ENCODE data around the gene PCARE. TPM values are rescaled to one million over a fixed set of nuclear protein-coding genes. Genes with fewer than 3 reads are reported as not detected.

Gene PCARE
- total and polyA plus RNA-seq, 2 of the 8 experiments (the other 6 are each of a cell fraction or from before 2014, with no cell fraction given), result not detected

- Histone ChIP-seq H2BK120ac (replicated peaks; ENCODE audit: low read depth, low read length) (no peak overlapping the region), H3K23me2 (ENCODE audit: low read depth, low read length) (no peaks in the 10 kb centered on the region), H3K36me3 (ENCODE audit: control insufficient read depth in 2 of 4, insufficient read depth in 4 of 4, low read length in 3 of 4) (no peaks in the 10 kb centered on the region), H2AFZ (ENCODE audit: low read length) (no peak overlapping the region), H2BK12ac (ENCODE audit: low read depth, low read length) (no peak overlapping the region), H2BK5ac (ENCODE audit: low read depth, low read length) (no peak overlapping the region), H3K79me1 (ENCODE audit: low read depth, low read length) (no peaks in the 10 kb centered on the region), H3K9ac (replicated peaks in 1 of 4; ENCODE audit: extremely low read depth in 1 of 4, low read depth in 3 of 4, low read length in 3 of 4) (no peak overlapping the region), H3K56ac (replicated peaks; ENCODE audit: insufficient read length, low read depth, low read length) (no peak overlapping the region), H3K14ac (ENCODE audit: insufficient read length) (no peak overlapping the region), H4K20me1 (replicated peaks in 1 of 2; ENCODE audit: control insufficient read depth in 1 of 2, insufficient read depth in 2 of 2, low read length in 2 of 2) (no peaks in the 10 kb centered on the region), H3K4ac (replicated peaks; ENCODE audit: insufficient read length, low read depth, low read length) (no peak overlapping the region), H3K79me2 (ENCODE audit: control insufficient read depth in 1 of 2, insufficient read depth in 2 of 2, low read length in 2 of 2) (no peaks in the 10 kb centered on the region), H4K8ac (ENCODE audit: extremely low read depth, insufficient read depth, low read length) (no peak overlapping the region), H3K18ac (ENCODE audit: extremely low read depth, low read length) (no peak overlapping the region), H3K4me2 (ENCODE audit: insufficient read depth in 1 of 2, low read depth in 2 of 2, low read length in 2 of 2) (no peak overlapping the region), H3K23ac (ENCODE audit: insufficient read length) (no peak overlapping the region), H3K9me3 (ENCODE audit: insufficient read depth in 2 of 2, low read depth in 1 of 2, low read length in 1 of 2) (no peaks in the 10 kb centered on the region), H2BK20ac (ENCODE audit: low read length) (no peak overlapping the region), H4K91ac (replicated peaks; ENCODE audit: insufficient read length, low read length) (no peak overlapping the region), H3K27ac (ENCODE audit: low read depth, low read length) (no peak overlapping the region), H4K5ac (ENCODE audit: insufficient read length, low read depth, low read length) (no peak overlapping the region), H3K4me3 (ENCODE audit: extremely low read depth in 1 of 4, insufficient read depth in 2 of 4, low read depth in 3 of 4, low read length in 4 of 4) (no peak overlapping the region), H3K4me1 (replicated peaks in 1 of 4; ENCODE audit: control insufficient read depth in 3 of 4, insufficient read depth in 4 of 4, low read length in 3 of 4) (peaks cover 1 to 13% (median 5%) of the 10 kb centered on the region in 4 experiments), H2BK15ac (ENCODE audit: low read length) (no peak overlapping the region), H3K27me3 (replicated peaks in 1 of 4; ENCODE audit: control insufficient read depth in 3 of 4, extremely low read depth in 1 of 4, insufficient read depth in 3 of 4, low read length in 3 of 4) (no peaks in the 10 kb centered on the region), H2AK5ac (ENCODE audit: low read depth, low read length) (no peak overlapping the region)
- CTCF ChIA-PET (ENCODE audit: partially characterized antibody), result interaction anchor here (0.8 to 1.0 kb wide), 2 partner anchors 27 to 362 kb away, joined by 3 read pairs; no protein-coding TSS in a partner anchor
- TF ChIP-seq TEAD4 (IDR thresholded peaks at IDR 0.05; ENCODE audit: low read depth, low read length), result no peak
- no peak for TF ChIP-seq TAF1 (IDR thresholded peaks at IDR 0.05; ENCODE audit: low read depth, low read length)
- TF ChIP-seq RBBP5 (IDR thresholded peaks at IDR 0.05; ENCODE audit: borderline replicate concordance, low read depth, low read length), result no peak
- no peak for TF ChIP-seq TBP (IDR thresholded peaks at IDR 0.05; ENCODE audit: low read depth, low read length)
- no peak for TF ChIP-seq NANOG (IDR thresholded peaks at IDR 0.05; ENCODE audit: insufficient read depth, low read depth, low read length, poor library complexity, severe bottlenecking)
- TF ChIP-seq RNF2 (IDR thresholded peaks at IDR 0.05; ENCODE audit: borderline replicate concordance, low read depth, low read length, missing control alignments, poor library complexity, severe bottlenecking), result no peak
- TF ChIP-seq, protein P1, sequence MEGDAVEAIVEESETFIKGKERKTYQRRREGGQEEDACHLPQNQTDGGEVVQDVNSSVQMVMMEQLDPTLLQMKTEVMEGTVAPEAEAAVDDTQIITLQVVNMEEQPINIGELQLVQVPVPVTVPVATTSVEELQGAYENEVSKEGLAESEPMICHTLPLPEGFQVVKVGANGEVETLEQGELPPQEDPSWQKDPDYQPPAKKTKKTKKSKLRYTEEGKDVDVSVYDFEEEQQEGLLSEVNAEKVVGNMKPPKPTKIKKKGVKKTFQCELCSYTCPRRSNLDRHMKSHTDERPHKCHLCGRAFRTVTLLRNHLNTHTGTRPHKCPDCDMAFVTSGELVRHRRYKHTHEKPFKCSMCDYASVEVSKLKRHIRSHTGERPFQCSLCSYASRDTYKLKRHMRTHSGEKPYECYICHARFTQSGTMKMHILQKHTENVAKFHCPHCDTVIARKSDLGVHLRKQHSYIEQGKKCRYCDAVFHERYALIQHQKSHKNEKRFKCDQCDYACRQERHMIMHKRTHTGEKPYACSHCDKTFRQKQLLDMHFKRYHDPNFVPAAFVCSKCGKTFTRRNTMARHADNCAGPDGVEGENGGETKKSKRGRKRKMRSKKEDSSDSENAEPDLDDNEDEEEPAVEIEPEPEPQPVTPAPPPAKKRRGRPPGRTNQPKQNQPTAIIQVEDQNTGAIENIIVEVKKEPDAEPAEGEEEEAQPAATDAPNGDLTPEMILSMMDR (IDR thresholded peaks at IDR 0.05; ENCODE audit: control extremely low read depth in 1 of 3, insufficient read depth in 1 of 3, low read depth in 1 of 3, low read length in 3 of 3), result no peak
- no peak for TF ChIP-seq ASH2L (IDR thresholded peaks at IDR 0.05; ENCODE audit: low read length)
- TF ChIP-seq KDM5A (IDR thresholded peaks at IDR 0.05; ENCODE audit: low read length), result no peak
- TF ChIP-seq EP300 (IDR thresholded peaks at IDR 0.05; ENCODE audit: borderline replicate concordance in 1 of 2, low read depth in 2 of 2, low read length in 2 of 2), result no peak
- no peak for TF ChIP-seq SP1 (IDR thresholded peaks at IDR 0.05; ENCODE audit: low read depth, low read length)
- POLR2A ChIA-PET (ENCODE audit: partially characterized antibody), result no interaction called here
- FAIRE-seq, result no peak
- WGBS, 2 experiments (ENCODE audit: extremely low coverage in 1 of 2, insufficient coverage in 1 of 2, insufficient read length in 1 of 2, insufficient replicate concordance in 2 of 2, low coverage in 1 of 2, low lambda C conversion rate in 2 of 2, missing lambda C conversion rate in 1 of 2), result 92% methylated on average over 6 of the region's 6 CpGs; no CpG with 5 or more reads in 1 of the 2 experiments
- no peak for DNase-seq (ENCODE audit: low read depth in 1 of 2, low spot score in 2 of 2)
Measured at GRCh38 chr2:29061176-29061575, 13.1 kb downstream of the PCARE start.

Measured in H1 (cell line).